ENCODE data around the gene DUSP23.
A peak's percentile ranks its signal among the peaks of the same experiment; 100 is the strongest.

GRCh38 chr1:159790237-159790917, 9.6 kb downstream of the DUSP23 start:
- TF ChIP-seq CTCF (IDR thresholded peaks at IDR 0.05) (peak in 3 of 7 experiments; percentile 44 to 51 (median 44)), POLR2A (IDR thresholded peaks at IDR 0.05) (no peak)

Data from stomach (tissue), 4 donors.